Limb (tissue), 2 donors: Measurements from ENCODE around the gene ATF6.

Experiments used
- DNase-seq, 2 donors: peaks; one replicate each; pipeline ENCODE4 v3.0.0-alpha.2; 2016; ENCODE audit errors: extremely low spot score in 2 of 2

Gene ATF6

GRCh38 chr1:161962091-161962887, 196.2 kb downstream of the ATF6 start:
- DNase-seq = no peak

- DNase-seq = no peak
Measured at GRCh38 chr1:161966067-161966466, 199.9 kb downstream of the ATF6 start.

- DNase-seq = peak in 1 of 2 donors; percentile 42
Measured at GRCh38 chr1:161970036-161970435, 203.9 kb downstream of the ATF6 start.

GRCh38 chr1:161970633-161971032, 204.5 kb downstream of the ATF6 start:
- no peak for DNase-seq

GRCh38 chr1:161972828-161973227, 206.7 kb downstream of the ATF6 start:
- DNase-seq = no peak

- DNase-seq = peak in 1 of 2 donors; percentile 61
Measured at GRCh38 chr1:161973924-161974845, 208.1 kb downstream of the ATF6 start.

- DNase-seq = no peak
Measured at GRCh38 chr1:161978011-161978790, 212.1 kb downstream of the ATF6 start.

- DNase-seq = no peak
Measured at GRCh38 chr1:161981126-161981525, 215.0 kb downstream of the ATF6 start.

GRCh38 chr1:161981735-161982506, 215.8 kb downstream of the ATF6 start:
- no peak for DNase-seq

- DNase-seq = no peak
Measured at GRCh38 chr1:161982507-161982895, 216.4 kb downstream of the ATF6 start.

GRCh38 chr1:161982917-161983316, 216.8 kb downstream of the ATF6 start:
- no peak for DNase-seq

GRCh38 chr1:161983725-161984124, 217.6 kb downstream of the ATF6 start:
- DNase-seq = no peak

- DNase-seq = no peak
Measured at GRCh38 chr1:161985301-161985822, 219.2 kb downstream of the ATF6 start.

- peak; percentile 47 to 50 for DNase-seq
Measured at GRCh38 chr1:161986328-161986727, 220.2 kb downstream of the ATF6 start.

GRCh38 chr1:161987303-161987702, 221.2 kb downstream of the ATF6 start:
- DNase-seq = no peak

GRCh38 chr1:161987872-161988271, 221.8 kb downstream of the ATF6 start:
- no peak for DNase-seq

- DNase-seq = no peak
Measured at GRCh38 chr1:161988413-161988812, 222.3 kb downstream of the ATF6 start.

GRCh38 chr1:161989108-161989507, 223.0 kb downstream of the ATF6 start:
- no peak for DNase-seq

GRCh38 chr1:161989786-161990185, 223.7 kb downstream of the ATF6 start:
- DNase-seq = no peak

- DNase-seq = no peak
Measured at GRCh38 chr1:161993576-161993975, 227.5 kb downstream of the ATF6 start.
